MM.1S (cell line): Measurements from ENCODE around the gene SLC35D1.
A peak's percentile ranks its signal among the peaks of the same experiment; 100 is the strongest.

ENCODE experiments used
- DNase-seq: peaks from one replicate; pipeline ENCODE4 v3.0.0-alpha.2; 2015
- H2AFZ ChIP-seq: fragments of 300-600 bp; sonication (generic); 2 replicates; pipeline ENCODE4 v1.6.0; 2016; ENCODE audit warnings: antibody characterized with exemption, low read length
- H3F3A ChIP-seq: fragments of 300-600 bp; sonication (generic); 2 replicates; pipeline ENCODE4 v1.6.1; 2016; ENCODE audit warnings: mild to moderate bottlenecking, antibody characterized with exemption, low read length, moderate library complexity, mixed read lengths; ENCODE audit not compliant: insufficient read depth
- H3K27ac ChIP-seq: fragments of 300-600 bp; sonication (generic); 2 replicates; pipeline ENCODE4 v1.5.1; 2016; ENCODE audit warnings: mild to moderate bottlenecking, low read length
- H3K27me3 ChIP-seq: fragments of 300-600 bp; sonication (generic); replicated peaks from 2 replicates; pipeline ENCODE4 v1.6.0; 2016; ENCODE audit warnings: low read length; ENCODE audit not compliant: insufficient read depth
- H3K36me3 ChIP-seq: fragments of 300-600 bp; sonication (generic); replicated peaks from 2 replicates; pipeline ENCODE4 v1.6.1; 2016; ENCODE audit warnings: mild to moderate bottlenecking, low read length, mixed read lengths; ENCODE audit not compliant: insufficient read depth
- H3K4me1 ChIP-seq: fragments of 300-600 bp; sonication (generic); 2 replicates; pipeline ENCODE4 v1.6.1; 2016; ENCODE audit warnings: low read length, mixed read lengths
- H3K4me2 ChIP-seq: fragments of 300-600 bp; sonication (generic); 2 replicates; pipeline ENCODE4 v1.6.0; 2016; ENCODE audit warnings: low read depth, low read length
- H3K4me3 ChIP-seq: fragments of 300-600 bp; sonication (generic); 2 replicates; pipeline ENCODE4 v1.5.1; 2016; ENCODE audit warnings: low read length, mixed read lengths
- H3K79me2 ChIP-seq: fragments of 300-600 bp; sonication (generic); 2 replicates; pipeline ENCODE4 v1.6.1; 2016; ENCODE audit warnings: mixed run types, low read length, mixed read lengths
- H3K9ac ChIP-seq: fragments of 300-600 bp; sonication (generic); 2 replicates; pipeline ENCODE4 v1.6.1; 2016; ENCODE audit warnings: low read length, mixed read lengths
- H3K9me2 ChIP-seq: fragments of 300-600 bp; sonication (generic); replicated peaks from 2 replicates; pipeline ENCODE4 v1.6.1; 2016; ENCODE audit warnings: mild to moderate bottlenecking, low read length, mixed read lengths; ENCODE audit not compliant: insufficient read depth
- H3K9me3 ChIP-seq: fragments of 300-600 bp; sonication (generic); replicated peaks from 2 replicates; pipeline ENCODE4 v1.6.1; 2016; ENCODE audit warnings: mild to moderate bottlenecking, low read length, mixed read lengths; ENCODE audit not compliant: insufficient read depth
- H4K20me1 ChIP-seq: fragments of 300-600 bp; sonication (generic); 2 replicates; pipeline ENCODE4 v1.6.1; 2016; ENCODE audit warnings: mild to moderate bottlenecking, low read length, moderate library complexity, mixed read lengths; ENCODE audit not compliant: insufficient read depth
- EZH2 ChIP-seq: fragments of 300-600 bp; sonication (generic); optimal IDR thresholded peaks from 2 replicates; pipeline ENCODE3; 2017; ENCODE audit warnings: low read depth, mild to moderate bottlenecking, antibody characterized with exemption, low read length, mixed read lengths
- EZH2phosphoT487 ChIP-seq: fragments of 300-600 bp; sonication (generic); IDR thresholded peaks from 2 replicates; pipeline ENCODE4 v1.6.1; 2018; ENCODE audit warnings: antibody characterized with exemption, low read length
- TF ChIP-seq, protein P1 (sequence below): fragments of 300-600 bp; sonication (generic); IDR thresholded peaks from 2 replicates; pipeline ENCODE4 v1.5.1; 2016; ENCODE audit warnings: antibody characterized with exemption, low read length, mixed read lengths

The SLC35D1 gene

DNA sequence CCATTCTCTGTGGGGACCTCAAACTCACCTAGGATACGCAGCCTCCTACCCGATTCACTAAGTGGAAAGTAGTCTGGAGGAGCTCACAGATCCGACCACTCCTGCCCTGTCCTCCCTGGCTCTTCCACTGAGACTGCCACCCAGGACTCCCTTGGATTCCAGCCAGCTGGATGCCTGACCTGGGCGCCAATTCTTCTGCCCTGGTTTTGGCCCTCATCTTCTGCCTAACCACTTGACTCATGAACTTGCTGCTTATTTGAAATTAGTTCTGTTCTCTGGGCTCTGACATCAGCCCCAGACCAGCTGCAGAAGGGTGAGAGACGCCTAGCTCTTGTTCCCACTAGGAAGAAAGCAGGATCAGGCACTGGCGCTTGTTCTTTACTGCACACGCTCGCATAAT, 48.9 kb downstream of the SLC35D1 start:
- TF ChIP-seq, protein P1, sequence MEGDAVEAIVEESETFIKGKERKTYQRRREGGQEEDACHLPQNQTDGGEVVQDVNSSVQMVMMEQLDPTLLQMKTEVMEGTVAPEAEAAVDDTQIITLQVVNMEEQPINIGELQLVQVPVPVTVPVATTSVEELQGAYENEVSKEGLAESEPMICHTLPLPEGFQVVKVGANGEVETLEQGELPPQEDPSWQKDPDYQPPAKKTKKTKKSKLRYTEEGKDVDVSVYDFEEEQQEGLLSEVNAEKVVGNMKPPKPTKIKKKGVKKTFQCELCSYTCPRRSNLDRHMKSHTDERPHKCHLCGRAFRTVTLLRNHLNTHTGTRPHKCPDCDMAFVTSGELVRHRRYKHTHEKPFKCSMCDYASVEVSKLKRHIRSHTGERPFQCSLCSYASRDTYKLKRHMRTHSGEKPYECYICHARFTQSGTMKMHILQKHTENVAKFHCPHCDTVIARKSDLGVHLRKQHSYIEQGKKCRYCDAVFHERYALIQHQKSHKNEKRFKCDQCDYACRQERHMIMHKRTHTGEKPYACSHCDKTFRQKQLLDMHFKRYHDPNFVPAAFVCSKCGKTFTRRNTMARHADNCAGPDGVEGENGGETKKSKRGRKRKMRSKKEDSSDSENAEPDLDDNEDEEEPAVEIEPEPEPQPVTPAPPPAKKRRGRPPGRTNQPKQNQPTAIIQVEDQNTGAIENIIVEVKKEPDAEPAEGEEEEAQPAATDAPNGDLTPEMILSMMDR, result no peak
- no peak for TF ChIP-seq EZH2
- no peak for TF ChIP-seq EZH2phosphoT487
- no peaks in the 10 kb centered on the region for H3K9me3 ChIP-seq
- H3F3A ChIP-seq, result peaks cover 6% of the 10 kb centered on the region; the same call in 1 of the 2 replicates
- peaks cover 31% of the 10 kb centered on the region for H3K79me2 ChIP-seq
- no peak overlapping the region for H3K4me2 ChIP-seq
- no peak overlapping the region for H2AFZ ChIP-seq
- no peaks in the 10 kb centered on the region for H4K20me1 ChIP-seq
- no peak overlapping the region for H3K27ac ChIP-seq
- no peak overlapping the region for H3K9ac ChIP-seq
- no peak for DNase-seq
- H3K9me2 ChIP-seq, result no peaks in the 10 kb centered on the region
- peaks cover 35% of the 10 kb centered on the region for H3K4me1 ChIP-seq
- H3K4me3 ChIP-seq, result no peak overlapping the region
- H3K36me3 ChIP-seq, result no peaks in the 10 kb centered on the region
- H3K27me3 ChIP-seq, result no peaks in the 10 kb centered on the region

DNA sequence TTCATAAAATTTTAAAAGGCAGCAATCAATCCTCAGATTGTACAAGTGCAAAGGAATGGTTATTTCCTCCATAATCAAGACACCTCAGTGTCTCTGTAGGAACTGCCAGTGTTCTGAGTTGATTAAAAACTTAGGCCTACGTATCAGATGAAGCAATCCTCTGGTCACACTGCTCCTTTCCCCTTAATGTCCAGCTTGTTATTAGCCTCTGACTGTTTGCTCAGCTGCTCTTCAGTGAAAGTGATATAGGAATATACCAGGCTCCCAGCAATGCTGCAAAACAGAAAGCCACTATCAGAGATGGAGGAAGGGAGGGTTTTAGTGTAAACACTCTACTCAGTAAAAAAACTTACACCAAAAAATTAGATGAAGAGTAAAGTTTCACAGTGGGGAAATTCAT, 49.8 kb downstream of the SLC35D1 start:
- peaks cover 44% of the 10 kb centered on the region for H3K4me1 ChIP-seq
- no peaks in the 10 kb centered on the region for H4K20me1 ChIP-seq
- H3K79me2 ChIP-seq, result peaks cover 28% of the 10 kb centered on the region
- H3K36me3 ChIP-seq, result no peaks in the 10 kb centered on the region
- H3K9me2 ChIP-seq, result no peaks in the 10 kb centered on the region
- no peak overlapping the region for H3K9ac ChIP-seq
- H3F3A ChIP-seq, result peaks cover 9% of the 10 kb centered on the region
- H3K4me3 ChIP-seq, result no peak overlapping the region
- TF ChIP-seq, protein P1, result no peak
- TF ChIP-seq EZH2phosphoT487, result no peak
- TF ChIP-seq EZH2, result no peak
- H3K4me2 ChIP-seq, result no peak overlapping the region
- DNase-seq, result no peak
- no peaks in the 10 kb centered on the region for H3K27me3 ChIP-seq
- no peak overlapping the region for H3K27ac ChIP-seq
- no peaks in the 10 kb centered on the region for H3K9me3 ChIP-seq
- no peak overlapping the region for H2AFZ ChIP-seq

DNA sequence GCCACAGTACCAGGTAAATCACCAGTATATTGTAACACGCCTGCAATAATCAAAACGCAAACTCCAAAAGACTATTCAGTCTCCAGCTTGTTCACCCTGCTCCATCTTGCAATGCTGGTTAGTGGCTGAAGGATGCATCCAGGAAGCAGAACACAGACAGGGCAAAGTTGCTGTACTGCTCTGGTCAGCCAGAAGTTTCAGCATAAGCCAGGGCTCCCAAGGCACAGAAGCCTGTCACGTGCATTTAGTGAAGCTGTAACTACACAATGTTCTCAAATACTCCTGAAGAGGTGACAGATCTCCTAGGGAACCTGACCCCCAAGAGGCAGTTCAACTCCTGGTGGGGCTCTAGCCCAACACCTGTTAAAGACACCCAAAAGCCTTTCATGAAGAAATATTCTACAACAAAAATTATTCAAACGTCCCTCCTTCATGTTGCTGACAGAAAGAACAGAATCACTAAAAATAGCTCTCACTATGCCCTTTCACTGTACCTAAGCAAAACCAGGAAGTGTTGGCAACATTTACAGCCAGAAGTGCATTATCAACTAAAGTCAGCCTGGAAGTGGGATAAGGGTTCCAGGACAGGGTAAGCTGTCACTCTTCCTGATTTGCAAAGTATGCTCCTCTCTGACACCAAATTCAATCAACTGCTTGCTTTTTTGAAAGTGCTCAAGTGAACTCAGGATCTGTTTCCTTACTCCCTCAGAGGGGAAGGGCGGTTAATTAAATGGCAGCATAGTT, 52.1 kb downstream of the SLC35D1 start:
- no peaks in the 10 kb centered on the region for H3K27me3 ChIP-seq
- no peak overlapping the region for H3K4me3 ChIP-seq
- no peaks in the 10 kb centered on the region for H3K9me3 ChIP-seq
- peak; percentile 39 for DNase-seq
- no peaks in the 10 kb centered on the region for H4K20me1 ChIP-seq
- TF ChIP-seq EZH2phosphoT487 (no peak), EZH2 (no peak)
- TF ChIP-seq, protein P1, result no peak
- H3F3A ChIP-seq, result peaks cover 23% of the 10 kb centered on the region
- H3K36me3 ChIP-seq, result no peaks in the 10 kb centered on the region
- H3K4me1 ChIP-seq, result peaks cover 59% of the 10 kb centered on the region
- H3K79me2 ChIP-seq, result peaks cover 20% of the 10 kb centered on the region
- peak overlapping the region; percentile 49; the same call in 1 of the 2 replicates for H3K27ac ChIP-seq
- H3K4me2 ChIP-seq, result peak overlapping the region; percentile 18; the same call in 1 of the 2 replicates
- H3K9me2 ChIP-seq, result no peaks in the 10 kb centered on the region
- no peak overlapping the region for H2AFZ ChIP-seq
- no peak overlapping the region for H3K9ac ChIP-seq
